Activated naive CD4-positive, alpha-beta T cell treated with anti-CD3 and anti-CD28 coated beads, Interleukin-2, amount 50 U/mL, for 72 hours (primary cell): ENCODE results near the gene EXOC6. TPM values are rescaled to one million over a fixed set of nuclear protein-coding genes. Genes with fewer than 3 reads are reported as not detected.

ENCODE experiments used
- ATAC-seq, 2 donors: fragments of 150-1000 bp; cut with Tn5 transposase; 2 replicates each; pipeline ENCODE4 v1.10.0; 2021; ENCODE audit warnings: mild to moderate bottlenecking in 2 of 2, moderate library complexity in 2 of 2
- DNase-seq, 2 donors: peaks; one replicate each; pipeline ENCODE4 v3.0.0; 2021 to 2022; ENCODE audit warnings: low spot score in 2 of 2
- H3K27ac Mint-ChIP-seq, 2 donors: one replicate each; pipeline ENCODE4 v1.8.0; 2022; ENCODE audit warnings: mild to moderate bottlenecking in 2 of 2, mixed read lengths in 2 of 2
- H3K36me3 Mint-ChIP-seq, 2 donors: one replicate each; pipeline ENCODE4 v1.8.0; 2022; ENCODE audit warnings: mixed read lengths in 2 of 2
- H3K9me3 Mint-ChIP-seq, 2 donors: one replicate each; pipeline ENCODE4 v1.8.0; 2022; ENCODE audit warnings: mixed read lengths in 2 of 2
- total RNA-seq, 2 donors: library from RNA; stranded (reverse); gene quantifications; one replicate each; pipeline ENCODE4 v1.2.3, GENCODE V29; 2022

EXOC6 gene
- total RNA-seq, 2 donors from 2014 or later: 12.1 to 17.6 TPM

DNA sequence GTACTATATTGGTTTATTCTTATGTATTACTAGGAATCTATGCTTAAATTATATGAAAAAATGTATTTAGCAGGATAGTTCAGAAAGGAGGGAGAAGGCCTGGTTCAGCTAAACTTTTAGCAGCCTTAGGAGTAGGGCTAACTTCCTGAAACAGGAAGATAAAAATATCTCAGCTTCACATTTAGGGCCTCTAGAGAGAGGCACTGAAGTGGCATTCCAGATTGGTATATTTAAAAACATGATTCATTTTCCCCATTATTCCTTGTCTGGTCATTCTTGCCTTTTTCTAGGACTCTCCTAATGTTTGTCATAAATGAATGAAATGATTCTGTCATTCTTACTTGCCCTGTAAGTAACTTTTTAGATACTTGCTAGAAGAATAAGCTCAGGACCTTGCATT lies 149.3 kb downstream of the EXOC6 start:
- DNase-seq: no peak
- no peak for ATAC-seq
- H3K9me3 Mint-ChIP-seq: no peaks in the 10 kb centered on the region

DNA sequence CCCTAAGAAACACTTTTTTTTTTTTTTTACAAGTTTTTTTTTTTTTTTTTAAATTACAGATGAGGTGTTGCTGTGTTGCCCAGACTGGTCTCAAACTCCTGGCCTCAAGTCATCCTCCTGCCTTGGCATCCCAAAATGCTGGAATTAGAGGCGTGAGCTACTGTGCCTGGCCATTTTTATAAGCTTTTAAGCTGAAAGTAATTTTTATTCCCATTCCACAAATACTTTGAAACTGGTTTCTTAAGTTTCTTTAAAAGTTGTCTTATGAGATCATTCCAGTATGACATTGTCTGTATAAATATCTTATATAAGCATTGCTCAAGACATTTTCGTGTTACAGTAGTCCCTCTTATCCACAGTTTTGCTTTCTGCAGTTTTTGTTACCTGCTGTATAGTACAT lies 150.9 kb downstream of the EXOC6 start:
- Mint-ChIP-seq H3K27ac (no peak overlapping the region), H3K9me3 (no peaks in the 10 kb centered on the region), H3K36me3 (no peaks in the 10 kb centered on the region)
- no peak for ATAC-seq
- no peak for DNase-seq

More for the DNA sequence above, 149.3 kb downstream of the EXOC6 start:
- Mint-ChIP-seq H3K36me3 (no peaks in the 10 kb centered on the region), H3K27ac (no peak overlapping the region)

DNA sequence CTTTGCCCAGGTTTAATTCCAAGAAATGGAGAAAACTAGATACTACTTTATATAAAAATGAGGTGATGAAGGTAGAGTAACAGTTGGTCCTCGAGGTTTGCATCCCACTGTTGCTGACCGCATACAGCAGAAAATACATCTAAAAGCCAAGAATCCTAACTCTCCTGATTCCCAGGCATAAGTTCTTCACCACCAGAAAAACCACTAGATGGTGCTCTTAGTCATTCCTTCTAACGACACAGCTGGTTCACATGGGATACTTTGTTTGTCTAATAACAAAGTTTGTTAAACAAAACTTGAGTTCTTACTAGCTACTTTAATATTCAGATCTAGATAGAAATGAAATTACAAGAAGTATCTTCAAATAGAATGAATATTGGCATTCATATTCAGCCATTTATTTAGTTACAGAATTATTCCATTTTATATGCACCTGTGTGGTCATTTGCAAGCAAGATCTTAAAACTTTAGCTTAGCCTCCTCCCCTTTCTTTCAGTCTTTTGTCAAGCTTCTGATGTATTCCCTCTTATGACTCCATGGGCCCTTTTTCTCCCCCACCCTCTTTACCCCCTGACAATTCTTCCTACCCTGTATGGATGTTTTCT lies 158.2 kb downstream of the EXOC6 start:
- DNase-seq (no peak), ATAC-seq (no peak)
- no peaks in the 10 kb centered on the region for H3K36me3 Mint-ChIP-seq
- no peak overlapping the region for H3K27ac Mint-ChIP-seq
- H3K9me3 Mint-ChIP-seq: no peaks in the 10 kb centered on the region

DNA sequence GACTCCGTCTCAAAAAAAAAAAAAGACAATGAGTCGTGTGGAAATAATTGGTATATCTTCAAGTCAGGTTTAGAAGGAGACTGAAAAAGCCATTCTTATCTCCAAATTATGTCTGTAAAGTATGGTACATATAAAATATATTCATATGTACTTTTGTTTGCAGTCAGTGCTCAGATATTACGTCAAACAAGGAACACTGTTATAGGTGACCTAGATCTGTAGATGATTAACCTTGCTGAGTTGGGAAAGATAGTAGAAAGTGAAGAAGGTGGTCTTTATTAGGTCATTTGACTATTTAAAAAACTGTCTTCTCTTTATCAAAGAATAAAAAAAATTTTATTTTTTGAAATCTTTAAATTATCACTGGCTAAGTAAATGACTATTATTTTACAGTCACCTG lies 167.4 kb downstream of the EXOC6 start:
- Mint-ChIP-seq H3K27ac (no peak overlapping the region), H3K9me3 (no peaks in the 10 kb centered on the region), H3K36me3 (no peaks in the 10 kb centered on the region)
- DNase-seq: no peak
- ATAC-seq: no peak

DNA sequence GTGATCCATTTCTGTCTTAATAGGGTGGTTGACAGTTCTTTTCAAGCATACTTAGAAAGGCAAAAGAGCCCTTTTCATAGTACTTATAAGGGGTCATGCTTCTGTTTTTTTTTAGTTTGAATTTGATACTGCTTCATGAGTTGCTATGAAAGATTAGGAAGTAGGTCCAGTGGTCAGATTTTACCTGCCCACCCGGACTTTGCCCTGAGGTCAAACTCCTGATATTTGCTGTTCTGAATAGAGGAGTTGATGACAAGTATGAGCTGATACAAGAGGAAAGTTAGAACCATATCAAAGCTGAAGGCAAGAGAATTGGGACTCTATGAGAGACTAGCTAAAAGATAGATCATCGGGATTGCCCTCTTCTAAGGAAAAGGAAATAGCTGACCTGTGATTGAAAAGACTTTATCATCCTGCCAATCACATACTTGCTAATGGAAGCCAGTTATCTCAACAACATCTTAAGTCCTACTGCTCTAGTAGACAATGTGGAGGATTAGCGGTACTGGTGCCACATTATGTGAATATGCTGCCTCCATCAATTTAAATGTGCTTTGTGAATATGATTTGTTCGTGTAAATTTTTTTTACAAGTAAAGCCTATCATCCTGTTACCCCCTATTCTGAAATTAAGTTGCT lies 174.8 kb downstream of the EXOC6 start:
- peaks cover 6 to 8% of the 10 kb centered on the region in 2 donors for H3K36me3 Mint-ChIP-seq
- DNase-seq: no peak
- no peaks in the 10 kb centered on the region for H3K9me3 Mint-ChIP-seq
- no peak overlapping the region for H3K27ac Mint-ChIP-seq
- ATAC-seq: no peak

DNA sequence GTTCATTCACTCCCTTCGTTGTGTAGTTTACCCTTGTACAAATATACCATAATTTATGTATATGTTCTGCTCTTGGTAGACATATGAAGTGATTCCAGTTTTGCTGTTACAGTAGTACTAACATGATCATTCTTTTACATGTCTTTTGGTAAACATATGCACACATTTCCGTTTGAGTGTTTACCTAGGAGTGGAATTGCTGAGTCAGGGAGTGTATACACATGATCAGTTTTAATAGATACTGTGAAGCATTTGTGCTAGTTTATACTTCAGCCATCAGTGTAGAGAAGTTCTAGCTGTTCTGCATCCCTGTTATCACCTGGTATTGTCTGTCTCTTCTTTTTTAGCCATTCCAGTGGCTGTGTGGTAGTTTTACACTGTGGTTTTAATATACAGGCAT lies 177.8 kb downstream of the EXOC6 start:
- no peak overlapping the region for H3K27ac Mint-ChIP-seq
- no peak for ATAC-seq
- H3K36me3 Mint-ChIP-seq: peaks cover 6 to 8% of the 10 kb centered on the region in 2 donors
- no peak for DNase-seq
- no peaks in the 10 kb centered on the region for H3K9me3 Mint-ChIP-seq

DNA sequence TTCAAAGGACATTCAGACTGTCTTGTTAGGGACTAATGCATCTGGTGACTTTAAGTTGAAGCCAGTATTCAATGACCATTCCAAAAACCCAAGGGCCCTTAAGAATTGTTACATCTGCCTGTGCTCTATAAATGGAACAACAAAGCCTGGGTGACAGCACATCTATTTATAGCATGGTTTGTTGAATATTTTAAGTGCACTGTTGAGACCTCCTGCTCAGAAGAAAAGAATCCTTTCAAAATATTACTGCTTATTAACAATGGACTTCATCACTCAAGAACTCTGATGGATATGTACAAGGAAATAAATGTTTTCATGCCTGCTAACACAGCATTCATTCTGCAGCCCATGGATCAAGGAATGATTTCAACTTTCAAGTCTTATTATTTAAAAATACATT lies 179.2 kb downstream of the EXOC6 start:
- Mint-ChIP-seq H3K36me3 (peaks cover 6 to 8% of the 10 kb centered on the region in 2 donors), H3K9me3 (no peaks in the 10 kb centered on the region), H3K27ac (no peak overlapping the region)
- DNase-seq (no peak), ATAC-seq (no peak)

DNA sequence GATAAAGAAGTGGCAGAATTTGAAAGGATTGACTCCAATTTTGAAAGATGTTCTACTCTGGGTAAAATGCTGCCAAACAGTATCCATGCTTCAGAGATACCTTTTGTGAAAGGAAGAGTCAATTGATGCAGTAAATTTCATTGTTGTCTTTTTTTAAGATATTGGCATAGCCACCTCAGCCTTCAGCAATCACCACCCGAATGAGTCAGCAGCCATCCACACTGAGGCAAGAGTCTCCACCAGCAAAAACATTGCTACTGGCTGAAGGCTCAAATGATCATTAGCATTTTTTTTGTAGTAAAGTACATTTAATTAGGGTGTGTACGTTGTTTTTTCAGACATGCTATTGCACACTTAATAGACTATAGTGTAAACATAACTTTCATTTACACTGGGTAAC lies 180.6 kb downstream of the EXOC6 start:
- peaks cover 6 to 8% of the 10 kb centered on the region in 2 donors for H3K36me3 Mint-ChIP-seq
- no peak for DNase-seq
- H3K27ac Mint-ChIP-seq: no peak overlapping the region
- H3K9me3 Mint-ChIP-seq: no peaks in the 10 kb centered on the region
- no peak for ATAC-seq

DNA sequence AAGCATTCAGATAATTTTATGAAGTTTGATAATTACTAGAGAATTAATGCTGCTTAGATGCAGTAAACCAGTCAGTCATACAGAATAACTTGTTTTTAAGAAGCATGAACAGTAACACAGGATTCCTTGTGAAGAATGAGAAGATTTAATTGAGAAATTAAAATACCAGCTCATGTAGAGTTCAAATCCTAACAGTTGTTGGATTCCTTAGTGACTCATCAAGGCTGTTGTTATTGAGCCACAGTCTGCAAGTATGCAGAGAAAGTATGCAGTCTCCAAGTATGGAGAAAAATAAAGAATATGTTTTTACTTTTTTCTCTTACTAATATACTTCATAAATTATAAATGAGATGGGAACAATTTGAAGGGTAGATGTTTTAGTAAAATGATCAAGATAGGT lies 182.1 kb downstream of the EXOC6 start:
- DNase-seq: no peak

DNA sequence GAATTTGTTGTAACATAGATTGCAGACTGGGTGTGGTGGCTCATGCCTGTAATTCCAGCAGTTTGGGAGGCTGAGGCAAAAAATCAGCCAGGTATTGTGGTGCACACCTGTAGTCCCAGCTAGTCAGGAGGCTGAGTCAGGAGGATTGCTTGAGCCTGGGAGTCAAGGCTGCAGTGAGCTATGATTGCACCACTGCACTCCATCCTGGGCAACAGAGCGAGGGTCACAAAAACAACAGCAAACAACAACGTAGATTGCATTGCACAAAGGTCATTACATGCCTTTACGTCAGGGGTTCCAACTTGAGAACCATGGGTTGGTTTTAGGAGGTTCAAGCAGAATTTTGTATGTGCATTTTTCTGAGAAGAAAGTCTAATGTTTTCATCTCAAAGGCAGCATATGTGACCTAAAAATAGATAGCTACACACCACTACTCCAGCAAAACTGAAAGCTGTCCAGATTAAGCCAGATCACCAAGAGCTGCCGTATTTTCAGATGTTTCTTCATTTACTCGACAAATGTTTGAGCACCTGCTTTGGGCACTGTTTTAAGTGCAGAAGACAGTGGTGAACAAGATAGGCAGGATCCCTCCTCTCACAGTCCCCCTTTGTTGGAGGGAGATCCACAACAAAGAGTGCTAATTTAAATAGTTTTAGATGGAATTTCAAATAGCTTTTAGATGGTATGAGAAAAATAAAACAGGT lies 183.9 kb downstream of the EXOC6 start:
- no peak for ATAC-seq
- Mint-ChIP-seq H3K36me3 (no peaks in the 10 kb centered on the region), H3K9me3 (no peaks in the 10 kb centered on the region), H3K27ac (no peak overlapping the region)
- no peak for DNase-seq

More for the DNA sequence above, 182.1 kb downstream of the EXOC6 start:
- H3K27ac Mint-ChIP-seq: no peak overlapping the region
- peaks cover 6 to 8% of the 10 kb centered on the region in 2 donors for H3K36me3 Mint-ChIP-seq
- no peak for ATAC-seq
- no peaks in the 10 kb centered on the region for H3K9me3 Mint-ChIP-seq

DNA sequence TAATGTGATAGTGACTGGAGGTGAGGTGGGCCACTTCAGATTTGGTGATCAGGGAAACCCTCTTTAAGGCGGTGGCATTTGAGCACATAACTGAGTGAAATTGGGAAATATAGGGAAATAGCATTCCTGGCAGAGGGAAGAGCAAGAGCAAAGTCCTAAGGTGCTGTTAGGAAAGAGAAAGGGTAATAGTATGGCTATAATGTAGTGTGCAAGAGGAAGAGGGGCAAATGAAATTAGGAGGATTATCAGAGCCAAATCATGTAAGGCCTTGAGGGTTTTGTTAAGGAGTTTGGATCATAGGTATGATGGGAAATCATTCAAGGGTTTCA lies 184.5 kb downstream of the EXOC6 start:
- DNase-seq (no peak), ATAC-seq (no peak)
- Mint-ChIP-seq H3K27ac (no peak overlapping the region), H3K9me3 (no peaks in the 10 kb centered on the region), H3K36me3 (no peaks in the 10 kb centered on the region)

DNA sequence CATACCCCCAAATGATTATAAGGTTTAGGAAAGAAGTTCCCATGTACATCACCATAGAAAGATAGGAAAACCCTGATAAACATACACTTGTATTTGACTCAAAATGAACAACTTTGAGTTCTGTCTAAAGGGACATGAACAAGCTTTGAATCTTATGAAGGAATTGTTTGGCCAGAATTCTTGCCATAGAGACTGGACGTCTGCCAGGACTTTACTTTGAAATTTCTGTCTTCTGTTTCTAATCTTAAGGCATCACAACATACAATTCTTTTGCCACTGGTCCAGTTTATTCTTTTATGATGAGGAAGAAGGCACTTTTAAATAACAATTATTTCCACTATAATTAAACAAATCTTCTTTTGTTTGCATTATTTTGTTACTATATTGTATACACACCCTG lies 186.1 kb downstream of the EXOC6 start:
- Mint-ChIP-seq H3K36me3 (no peaks in the 10 kb centered on the region), H3K9me3 (no peaks in the 10 kb centered on the region), H3K27ac (no peak overlapping the region)
- ATAC-seq: no peak
- no peak for DNase-seq

DNA sequence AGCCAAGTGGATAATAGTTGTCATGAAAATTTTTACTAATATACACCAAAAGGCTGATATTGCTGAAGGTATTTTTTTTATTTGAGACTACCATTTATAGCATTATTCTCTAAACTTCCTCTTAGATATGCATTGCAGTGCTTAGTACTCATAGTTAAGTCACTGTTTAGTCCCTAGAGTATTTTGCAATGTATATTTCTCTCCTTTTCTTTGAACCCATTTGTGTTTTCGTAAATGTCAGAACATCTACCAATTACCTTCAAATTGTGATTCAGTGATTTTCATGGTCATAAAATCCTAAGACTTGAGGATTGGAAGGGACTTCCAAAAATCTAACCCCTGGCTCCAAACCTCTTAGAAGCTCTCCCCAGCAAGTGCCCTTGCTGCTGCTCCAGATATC lies 190.8 kb downstream of the EXOC6 start:
- ATAC-seq (no peak), DNase-seq (no peak)
- Mint-ChIP-seq H3K36me3 (no peaks in the 10 kb centered on the region), H3K9me3 (no peaks in the 10 kb centered on the region), H3K27ac (no peak overlapping the region)

DNA sequence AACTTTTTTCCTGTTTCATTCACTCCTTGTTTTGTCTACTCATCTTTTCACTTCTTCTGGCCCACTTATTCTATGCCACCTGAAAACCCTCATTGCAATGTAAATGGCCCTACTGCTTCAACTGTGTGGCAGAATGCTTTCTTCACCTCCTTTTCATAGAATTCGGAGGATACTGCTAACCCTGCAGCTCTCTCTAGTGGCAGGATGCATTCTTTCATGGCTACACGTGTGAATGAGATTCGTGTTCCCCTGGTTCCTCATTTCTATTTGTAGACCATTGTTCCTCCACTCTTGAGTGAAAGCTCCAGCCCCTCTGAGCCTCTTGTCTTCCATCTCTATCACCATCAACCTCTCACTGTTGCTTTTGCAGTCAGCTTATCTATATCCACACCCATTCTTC lies 191.4 kb downstream of the EXOC6 start:
- Mint-ChIP-seq H3K36me3 (no peaks in the 10 kb centered on the region), H3K9me3 (no peaks in the 10 kb centered on the region), H3K27ac (no peak overlapping the region)
- DNase-seq: no peak
- no peak for ATAC-seq

DNA sequence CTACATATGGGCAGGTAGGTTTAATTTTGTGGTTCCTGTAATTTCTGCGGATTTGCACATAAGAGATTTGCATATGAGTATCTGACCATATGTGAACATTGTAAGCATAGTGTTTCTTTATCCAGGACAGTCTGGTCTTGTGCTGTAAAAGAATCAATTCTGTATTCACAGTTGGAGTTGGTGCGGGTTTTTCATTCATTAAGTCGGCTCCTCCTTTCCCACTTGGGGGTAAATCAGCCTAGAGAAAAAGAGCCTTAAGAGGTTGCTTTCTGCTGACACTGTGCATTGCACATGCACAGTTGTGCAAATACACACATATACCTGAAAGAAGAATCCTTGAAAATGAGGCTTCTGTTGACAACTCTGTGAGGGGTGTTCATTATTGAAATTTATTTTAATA lies 206.2 kb downstream of the EXOC6 start:
- DNase-seq (no peak), ATAC-seq (no peak)
- peaks cover 0 to 5% of the 10 kb centered on the region in 2 donors for H3K36me3 Mint-ChIP-seq
- no peak overlapping the region for H3K27ac Mint-ChIP-seq
- H3K9me3 Mint-ChIP-seq: no peaks in the 10 kb centered on the region

DNA sequence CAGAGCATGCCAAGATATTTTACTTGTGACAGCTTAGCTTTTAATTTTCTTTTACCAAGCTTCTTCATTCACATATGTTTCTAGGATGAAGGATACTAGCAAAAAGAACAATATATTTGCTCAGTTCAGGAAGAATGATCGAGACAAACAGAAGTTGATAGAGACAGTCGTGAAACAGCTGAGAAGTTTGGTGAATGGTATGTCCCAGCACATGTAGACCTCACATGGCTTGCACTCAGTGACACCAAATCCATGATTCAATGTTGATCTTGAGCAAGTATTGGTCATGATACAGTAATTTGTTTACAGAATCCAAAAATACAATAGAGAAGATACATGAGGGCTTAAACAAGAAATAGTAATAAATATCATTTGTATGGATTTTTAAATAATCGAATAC lies 209.8 kb downstream of the EXOC6 start:
- no peak for ATAC-seq
- Mint-ChIP-seq H3K36me3 (peaks cover 5 to 6% of the 10 kb centered on the region in 2 donors), H3K9me3 (no peaks in the 10 kb centered on the region), H3K27ac (no peak overlapping the region)
- no peak for DNase-seq

DNA sequence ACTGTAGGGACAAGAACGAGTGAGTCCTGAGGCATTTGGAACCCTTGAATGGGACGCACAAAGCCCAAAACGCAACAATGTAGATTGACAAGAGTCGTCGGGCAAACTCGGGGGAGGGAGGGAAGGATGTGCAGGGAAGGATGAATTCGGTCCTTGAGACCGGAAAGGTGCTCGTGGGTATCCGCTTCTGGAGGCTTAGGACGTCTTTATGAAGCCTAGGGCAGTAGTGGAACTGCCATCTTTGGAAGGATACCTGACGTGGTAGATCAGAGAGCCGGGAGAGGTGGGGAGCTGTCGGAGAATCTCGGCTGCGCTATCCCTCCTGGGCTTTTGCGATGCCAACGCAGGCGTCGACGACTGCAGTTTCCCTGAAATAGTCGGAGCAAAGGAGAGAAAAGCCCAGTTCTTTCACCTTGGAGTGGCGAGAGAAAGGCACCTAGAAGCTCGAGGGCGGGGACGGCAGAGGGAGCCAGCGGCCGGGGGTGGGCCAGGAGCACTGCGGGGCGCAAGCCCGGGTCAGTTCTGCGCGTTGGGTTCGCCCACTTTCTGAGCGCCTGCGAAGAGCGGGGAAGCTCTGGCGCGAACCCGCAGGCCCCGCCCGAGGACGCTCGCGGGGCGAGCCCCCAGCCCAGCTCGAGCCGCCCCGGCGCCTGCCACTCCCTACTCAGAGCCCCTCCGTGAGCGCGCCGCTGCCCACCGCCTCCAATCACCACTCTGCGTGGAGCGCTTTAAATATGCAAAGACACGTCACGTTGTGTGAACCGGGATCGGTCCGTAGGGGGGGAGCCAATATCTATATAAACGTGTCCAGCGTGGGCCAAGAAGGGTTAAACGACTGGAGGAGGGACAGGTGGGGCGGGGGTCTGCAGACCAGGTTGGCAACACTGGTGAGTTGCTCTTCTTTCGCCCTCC lies 211.9 kb downstream of the EXOC6 start, which contains the start of gene CYP26C1:
TSS of gene CYP26C1 (plus strand) at position 824 of the 912 bp plus-strand sequence. CDS start 466 bp downstream, outside the sequence.
- H3K27ac Mint-ChIP-seq: no peak within 1 kb of the TSS
- no peaks in the 10 kb centered on the region for H3K9me3 Mint-ChIP-seq
- peaks cover 5 to 6% of the 10 kb centered on the region in 2 donors for H3K36me3 Mint-ChIP-seq
- ATAC-seq (no peak), DNase-seq (no peak)
